HG03196 (cell line): Measurements from ENCODE around the gene TRAPPC3.

Source experiments
- ATAC-seq: cut with Tn5 transposase; IDR thresholded peaks from one replicate; pipeline ENCODE4 v1.9.1; 2021; ENCODE audit not compliant: unreplicated experiment

TRAPPC3 gene

DNA sequence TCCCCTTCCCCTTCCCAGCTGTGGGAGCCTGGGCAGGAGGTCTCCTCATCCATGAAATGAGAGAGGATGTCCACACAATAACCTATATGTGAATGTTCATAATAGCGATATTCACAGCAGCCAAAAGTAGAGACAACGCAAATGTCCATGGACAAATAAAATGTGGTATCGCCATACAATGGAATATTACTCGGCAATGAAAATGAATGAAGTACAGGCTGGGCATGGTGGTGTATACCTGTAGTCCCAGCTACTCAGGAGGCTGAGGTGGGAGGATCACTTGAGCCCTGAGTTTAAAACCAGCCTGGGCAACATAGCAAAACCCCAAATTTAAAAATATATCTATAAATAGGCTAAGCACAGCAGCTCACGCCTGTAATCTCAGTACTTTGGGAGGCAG, 47.7 kb downstream of the TRAPPC3 start:
- ATAC-seq: no peak

- ATAC-seq: no peak
These were observed 48.9 kb downstream of the TRAPPC3 start for GRCh38 chr1:36100376-36100775.

DNA sequence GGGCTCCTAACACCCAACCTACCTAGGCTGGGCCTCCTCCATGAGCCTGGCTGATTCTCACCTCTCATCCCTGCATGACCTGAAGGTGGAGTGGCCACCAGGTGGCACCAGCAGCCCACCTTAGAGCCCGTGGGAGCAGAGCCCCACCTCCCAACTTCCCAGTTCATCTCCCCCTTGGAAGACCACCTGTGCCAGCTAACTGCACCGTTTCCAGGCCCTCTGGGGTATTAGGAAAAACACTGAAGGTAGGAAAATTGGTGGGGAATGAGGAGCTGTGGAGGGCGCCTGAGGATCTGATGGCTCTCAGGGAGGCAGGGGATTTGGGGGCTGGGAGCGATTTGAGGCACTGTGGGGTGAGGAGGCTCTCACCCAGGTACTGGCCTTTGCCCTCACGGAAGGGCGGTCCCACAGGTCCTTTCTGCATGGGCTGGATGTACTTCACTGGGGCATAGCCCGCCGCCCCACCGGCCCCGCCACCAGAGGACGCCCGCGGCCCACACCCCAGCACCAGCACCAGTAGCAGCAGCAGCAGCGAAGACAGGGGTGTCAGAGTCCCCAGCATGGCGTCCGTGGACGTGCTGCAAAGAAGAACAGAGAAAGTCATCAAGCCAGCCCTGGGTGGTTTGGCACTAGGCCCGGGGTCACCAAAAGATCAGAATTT, 49.5 kb downstream of the TRAPPC3 start:
- ATAC-seq: no peak

DNA sequence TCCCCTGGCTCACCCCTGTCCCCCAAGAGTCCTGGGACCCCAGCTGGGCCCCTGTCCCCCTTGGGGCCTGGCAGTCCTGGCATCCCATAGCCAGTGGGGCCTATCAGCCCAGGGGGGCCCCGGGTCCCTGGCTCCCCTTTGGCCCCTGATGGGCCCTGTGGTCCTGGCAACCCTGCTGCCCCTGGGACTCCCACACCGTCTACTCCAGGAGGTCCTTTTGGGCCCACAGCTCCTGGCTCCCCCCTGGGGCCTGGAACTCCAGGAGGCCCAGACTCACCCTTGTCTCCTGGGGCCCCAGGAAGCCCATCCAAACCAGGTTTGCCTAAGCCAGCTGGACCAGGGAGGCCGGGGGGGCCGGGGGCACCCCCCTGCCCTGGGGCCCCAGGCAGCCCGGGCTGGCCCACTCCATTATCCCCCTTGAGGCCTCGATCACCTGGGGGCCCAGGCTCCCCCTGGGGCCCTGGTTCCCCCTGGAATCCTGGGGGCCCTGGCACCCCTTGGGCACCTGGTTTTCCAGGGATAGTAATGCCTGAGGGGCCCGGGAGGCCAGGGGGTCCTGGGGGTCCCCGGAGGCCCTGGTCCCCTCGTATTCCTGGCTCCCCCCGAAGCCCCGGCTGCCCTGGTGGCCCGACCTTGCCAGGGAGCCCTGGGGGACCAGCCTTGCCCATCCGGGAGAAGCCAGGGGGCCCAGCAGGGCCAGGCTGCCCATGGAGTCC, 50.5 kb downstream of the TRAPPC3 start:
- ATAC-seq: no peak

DNA sequence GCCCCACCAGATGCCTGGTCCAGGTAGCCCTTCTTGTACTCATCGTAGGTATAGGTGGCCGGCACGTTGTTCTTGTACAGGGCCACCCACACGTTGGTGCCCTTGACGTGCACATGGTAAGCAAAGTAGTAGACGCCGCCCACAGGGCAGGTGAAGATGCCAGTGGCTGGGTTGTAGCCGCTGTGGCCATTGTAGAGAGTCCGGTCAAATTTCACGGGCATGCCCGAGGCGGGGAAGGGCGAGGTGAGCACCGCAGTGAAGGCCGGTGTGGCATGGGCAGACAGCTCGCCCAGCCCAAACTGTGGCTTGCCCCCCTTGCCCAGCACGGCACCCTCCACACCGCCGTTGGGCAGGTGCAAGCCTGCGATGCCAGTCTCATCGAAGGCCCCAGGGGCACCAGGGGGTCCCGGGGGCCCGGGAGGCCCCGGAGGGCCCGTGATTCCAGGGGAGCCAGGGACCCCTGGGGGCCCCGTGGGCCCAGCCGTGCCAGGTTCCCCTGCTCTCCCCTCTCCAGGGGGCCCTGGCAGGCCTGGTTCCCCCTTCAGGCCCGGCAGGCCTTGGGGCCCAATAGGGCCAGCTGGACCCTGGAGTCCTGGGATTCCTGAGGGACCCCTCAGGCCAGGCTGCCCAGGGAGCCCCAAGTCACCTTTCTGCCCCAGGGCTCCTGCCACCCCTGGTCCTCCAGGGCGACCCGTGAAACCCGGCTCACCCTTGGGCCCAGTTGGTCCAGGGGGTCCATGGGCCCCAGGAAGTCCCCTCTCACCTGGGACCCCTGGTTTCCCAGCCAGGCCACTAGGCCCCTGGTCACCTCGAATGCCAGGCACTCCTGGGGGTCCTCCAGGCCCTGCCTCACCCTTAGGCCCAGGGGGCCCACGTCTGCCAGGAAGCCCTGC, 51.3 kb downstream of the TRAPPC3 start:
- ATAC-seq: no peak

- ATAC-seq: no peak
These were observed 52.5 kb downstream of the TRAPPC3 start for GRCh38 chr1:36096500-36097432.

- ATAC-seq: no peak
These were observed 53.4 kb downstream of the TRAPPC3 start for GRCh38 chr1:36095760-36096405.

DNA sequence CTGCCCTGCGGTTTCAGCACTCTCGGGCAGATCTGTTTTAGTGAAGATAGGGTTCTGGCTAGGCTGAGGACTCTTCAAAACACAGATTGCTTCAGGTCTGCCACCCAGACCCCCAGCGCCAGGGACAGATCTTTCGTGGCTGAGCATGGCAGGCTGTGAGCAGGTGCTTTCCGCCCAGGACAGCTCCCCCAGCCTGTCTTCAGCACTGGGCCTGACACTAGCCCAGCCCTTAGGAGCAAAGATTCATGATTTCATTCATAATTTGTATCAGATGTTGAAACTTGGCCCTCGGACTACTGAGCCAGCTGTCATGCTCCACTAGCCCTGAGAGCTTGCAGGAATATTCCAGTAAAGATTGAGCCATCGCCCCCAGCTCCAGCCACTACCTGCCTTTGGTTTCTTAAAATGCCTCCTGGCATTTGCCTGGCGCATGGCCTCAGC, 54.6 kb downstream of the TRAPPC3 start:
- no peak for ATAC-seq

DNA sequence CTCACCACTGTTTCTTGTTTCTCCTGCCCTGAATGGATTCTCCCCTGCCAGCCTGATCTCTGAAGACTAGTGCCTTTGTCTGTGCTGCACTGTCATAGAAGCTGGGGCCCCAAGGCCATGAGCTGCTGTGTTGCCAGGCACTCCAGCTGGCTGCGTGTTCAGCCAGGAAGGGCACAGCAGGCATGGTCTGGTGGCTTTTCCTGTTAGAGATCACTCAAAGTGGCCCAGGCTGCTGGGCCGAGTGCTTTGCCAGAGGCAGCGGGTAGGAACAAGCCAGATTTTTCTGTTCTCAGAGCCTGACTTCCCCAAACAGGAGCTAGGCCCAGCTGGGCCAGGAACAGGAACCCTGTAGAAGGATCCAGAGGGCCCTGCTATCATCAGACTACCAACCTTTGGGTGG, 55.4 kb downstream of the TRAPPC3 start:
- ATAC-seq: no peak

GRCh38 chr1:36093226-36093625, 56.1 kb downstream of the TRAPPC3 start:
- no peak for ATAC-seq

GRCh38 chr1:36092798-36093185, 56.5 kb downstream of the TRAPPC3 start:
- ATAC-seq: no peak

DNA sequence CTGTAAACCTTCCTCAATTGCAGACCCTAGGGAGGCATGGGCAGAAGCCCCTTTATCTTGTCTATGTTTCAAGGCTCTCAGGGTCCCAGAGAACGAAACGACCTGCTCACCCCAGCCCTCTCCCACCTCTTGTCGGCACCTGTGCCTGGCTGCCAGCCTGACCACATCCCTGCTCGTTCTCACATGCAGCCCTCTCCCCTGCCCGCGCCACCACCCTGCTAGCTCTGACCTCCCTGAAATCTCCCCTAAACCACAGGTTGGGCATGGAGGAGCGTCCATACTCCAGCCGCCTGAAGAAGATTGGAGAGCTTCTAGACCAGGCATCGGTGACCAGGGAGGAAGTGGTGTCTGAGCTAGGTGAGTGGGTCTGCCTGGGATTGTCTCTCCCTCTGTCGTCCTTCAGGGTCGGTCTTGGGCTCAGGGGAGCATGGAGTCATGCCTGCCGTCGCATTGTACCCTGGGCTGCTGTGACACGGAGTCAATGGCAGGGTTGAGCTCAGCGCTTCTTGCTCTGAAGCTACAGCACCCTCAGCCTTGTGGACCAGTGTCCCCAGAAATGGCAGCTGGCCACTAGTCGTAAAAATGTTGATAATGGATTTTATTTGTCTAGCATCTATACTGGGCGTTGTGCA, 57.0 kb downstream of the TRAPPC3 start:
- ATAC-seq: no peak

GRCh38 chr1:36091698-36092097, 57.6 kb downstream of the TRAPPC3 start:
- no peak for ATAC-seq

- no peak for ATAC-seq
These were observed 58.1 kb downstream of the TRAPPC3 start for GRCh38 chr1:36091141-36091540.

- no peak for ATAC-seq
These were observed 59.7 kb downstream of the TRAPPC3 start for GRCh38 chr1:36089393-36090121.

GRCh38 chr1:36088577-36089392, 60.5 kb downstream of the TRAPPC3 start, which contains the start of gene ADPRS:
Gene ADPRS, plus strand, starts transcription at chr1:36088892. Its CDS starts 13 bp downstream, at chr1:36088905.
- ATAC-seq: peak; percentile 71

DNA sequence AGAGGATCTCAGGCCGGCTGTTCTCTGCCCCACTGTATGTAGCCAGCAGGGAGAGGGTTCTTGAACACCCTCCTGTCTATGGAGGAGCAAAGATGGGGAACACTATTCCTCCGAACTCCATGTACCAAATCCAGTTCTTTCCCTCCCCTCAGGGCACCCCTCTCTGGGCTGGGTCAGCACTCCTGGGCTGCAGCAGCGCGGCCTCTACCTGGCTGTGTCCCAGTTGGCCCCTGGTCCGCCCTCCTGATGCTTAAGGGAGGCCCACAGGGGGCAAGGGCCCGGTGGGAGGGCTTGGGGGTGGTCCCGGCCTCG, 61.1 kb downstream of the TRAPPC3 start:
- no peak for ATAC-seq
